H4 (cell line): ENCODE measurements around the gene NCAM2. TPM values are rescaled to one million over a fixed set of nuclear protein-coding genes. Genes with fewer than 3 reads are reported as not detected.

ENCODE experiments used
- DNase-seq: peaks from one replicate; pipeline ENCODE4 v3.0.0-alpha.2; 2015; ENCODE audit warnings: low spot score
- total RNA-seq: library from RNA; depleted of rRNA; stranded (reverse); fragments of >200 nt; shearing (Covaris generic); gene quantifications from 2 replicates; pipeline ENCODE4 v1.2.3, GENCODE V29; 2014

NCAM2 gene
- total RNA-seq, 1 experiment from 2014 or later, result 9.8 TPM

- no peak for DNase-seq
Measured at GRCh38 chr21:21028275-21028820, 30.1 kb downstream of the NCAM2 start.

GRCh38 chr21:21029164-21029563 lies 31.0 kb downstream of the NCAM2 start:
- peak; percentile 40 for DNase-seq

GRCh38 chr21:21030311-21030710 lies 32.1 kb downstream of the NCAM2 start:
- no peak for DNase-seq

- no peak for DNase-seq
Measured at GRCh38 chr21:21034036-21034435, 35.8 kb downstream of the NCAM2 start.

GRCh38 chr21:21039624-21040170 lies 41.5 kb downstream of the NCAM2 start:
- DNase-seq, result no peak

- DNase-seq, result no peak
Measured at GRCh38 chr21:21045518-21045917, 47.3 kb downstream of the NCAM2 start.

GRCh38 chr21:21046063-21046462 lies 47.9 kb downstream of the NCAM2 start:
- no peak for DNase-seq

- no peak for DNase-seq
Measured at GRCh38 chr21:21051109-21052055, 53.2 kb downstream of the NCAM2 start.

GRCh38 chr21:21052672-21053071 lies 54.5 kb downstream of the NCAM2 start:
- no peak for DNase-seq

- DNase-seq, result no peak
Measured at GRCh38 chr21:21057349-21058062, 59.3 kb downstream of the NCAM2 start.

GRCh38 chr21:21063828-21064227 lies 65.6 kb downstream of the NCAM2 start:
- DNase-seq, result no peak

- DNase-seq, result no peak
Measured at GRCh38 chr21:21064353-21064752, 66.1 kb downstream of the NCAM2 start.

- no peak for DNase-seq
Measured at GRCh38 chr21:21067375-21067774, 69.2 kb downstream of the NCAM2 start.

- DNase-seq, result no peak
Measured at GRCh38 chr21:21074305-21074704, 76.1 kb downstream of the NCAM2 start.

- DNase-seq, result no peak
Measured at GRCh38 chr21:21076051-21076450, 77.8 kb downstream of the NCAM2 start.

GRCh38 chr21:21076491-21076890 lies 78.3 kb downstream of the NCAM2 start:
- no peak for DNase-seq

GRCh38 chr21:21079646-21080045 lies 81.4 kb downstream of the NCAM2 start:
- no peak for DNase-seq

GRCh38 chr21:21084179-21084578 lies 86.0 kb downstream of the NCAM2 start:
- peak; percentile 19 for DNase-seq

- no peak for DNase-seq
Measured at GRCh38 chr21:21085206-21085605, 87.0 kb downstream of the NCAM2 start.

GRCh38 chr21:21096956-21097355 lies 98.7 kb downstream of the NCAM2 start:
- peak; percentile 85 for DNase-seq

- no peak for DNase-seq
Measured at GRCh38 chr21:21097466-21097865, 99.3 kb downstream of the NCAM2 start.

- DNase-seq, result peak; percentile 72
Measured at GRCh38 chr21:21101911-21102310, 103.7 kb downstream of the NCAM2 start.
